ENCODE results near the gene DNAJC5G. TPM values are rescaled to one million over a fixed set of nuclear protein-coding genes. Genes with fewer than 3 reads are reported as not detected.

DNAJC5G gene
- total RNA-seq, 1 experiment from 2014 or later, result 0.37 TPM

GRCh38 chr2:27307545-27308358 is 32.5 kb downstream of the DNAJC5G start:
- Histone ChIP-seq H2BK15ac (ENCODE audit: low read depth, low read length) (no peak overlapping the region), H2AFZ (ENCODE audit: low read length) (no peak overlapping the region), H3T11ph (ENCODE audit: low read length) (no peak overlapping the region), H4K91ac (ENCODE audit: insufficient read length, low read depth, low read length) (no peak overlapping the region), H3K79me2 (ENCODE audit: insufficient read depth, low read length) (no peaks in the 10 kb centered on the region), H2BK120ac (ENCODE audit: low read depth, low read length, poor library complexity, severe bottlenecking) (no peak overlapping the region), H3K27ac (ENCODE audit: insufficient read length, low read depth, low read length) (no peak overlapping the region), H2BK20ac (ENCODE audit: low read depth, low read length, poor library complexity, severe bottlenecking) (no peak overlapping the region), H2AK5ac (ENCODE audit: insufficient read length, low read length) (no peak overlapping the region), H3K79me1 (ENCODE audit: insufficient read depth, low read depth, low read length, poor library complexity, severe bottlenecking) (no peaks in the 10 kb centered on the region), H3K23ac (ENCODE audit: insufficient read length, low read depth, low read length) (no peak overlapping the region), H3K27me3 (ENCODE audit: insufficient read depth, low read length) (peaks cover 21% of the 10 kb centered on the region), H3K18ac (ENCODE audit: insufficient read length, low read depth, low read length) (no peak overlapping the region), H4K20me1 (ENCODE audit: control insufficient read depth, insufficient read depth, insufficient read length) (no peaks in the 10 kb centered on the region), H3K9ac (ENCODE audit: extremely low read depth, insufficient read length, low read length) (no peak overlapping the region), H3K4me1 (ENCODE audit: insufficient read depth, low read length) (no peaks in the 10 kb centered on the region), H3K23me2 (ENCODE audit: insufficient read length, low read depth, low read length, poor library complexity, severe bottlenecking) (peaks cover 9% of the 10 kb centered on the region), H3K14ac (ENCODE audit: insufficient read depth, low read length) (no peak overlapping the region), H3K4ac (ENCODE audit: low read depth, low read length) (no peak overlapping the region), H3K4me2 (ENCODE audit: insufficient read depth, insufficient read length, low read length) (peak overlapping the region; percentile 34), H3K9me3 (ENCODE audit: control insufficient read depth, low read depth, low read length) (no peaks in the 10 kb centered on the region), H4K5ac (ENCODE audit: insufficient read length, low read depth, low read length) (no peak overlapping the region), H4K8ac (replicated peaks; ENCODE audit: insufficient read length, low read depth, low read length) (no peak overlapping the region), H2BK12ac (ENCODE audit: insufficient read length, low read depth, low read length) (no peak overlapping the region), H3K56ac (ENCODE audit: insufficient read length, low read depth, low read length) (no peak overlapping the region), H2BK5ac (ENCODE audit: insufficient read length, low read length) (no peak overlapping the region)
- WGBS (ENCODE audit: extremely low coverage, insufficient read length, low lambda C conversion rate), result no CpG with 5 or more reads among the region's 75 CpGs
- Mint-ChIP-seq H3K27me3 (ENCODE audit: low read depth) (peaks cover 52% of the 10 kb centered on the region), H3K4me3 (peak overlapping the region; percentile 36 to 64), H3K9me3 (no peaks in the 10 kb centered on the region), H3K4me1 (peaks cover 3 to 8% of the 10 kb centered on the region in 2 experiments), H3K27ac (no peak overlapping the region), H3K36me3 (ENCODE audit: insufficient read depth in 1 of 3, low read depth in 3 of 3) (peaks cover 9 to 12% (median 10%) of the 10 kb centered on the region in 3 experiments; a peak in 6 of 7 replicates)
- no peak for DNase-seq
- no peak for TF ChIP-seq CTCF (conservative IDR thresholded peaks at IDR 0.05)
